Measurements from ENCODE around the gene SLC6A13. TPM values are rescaled to one million over a fixed set of nuclear protein-coding genes. Genes with fewer than 3 reads are reported as not detected.

Gene SLC6A13
- total and polyA plus RNA-seq, 7 donors: 0.07 to 1.6 (median 0.50) TPM; not detected in 1

DNA sequence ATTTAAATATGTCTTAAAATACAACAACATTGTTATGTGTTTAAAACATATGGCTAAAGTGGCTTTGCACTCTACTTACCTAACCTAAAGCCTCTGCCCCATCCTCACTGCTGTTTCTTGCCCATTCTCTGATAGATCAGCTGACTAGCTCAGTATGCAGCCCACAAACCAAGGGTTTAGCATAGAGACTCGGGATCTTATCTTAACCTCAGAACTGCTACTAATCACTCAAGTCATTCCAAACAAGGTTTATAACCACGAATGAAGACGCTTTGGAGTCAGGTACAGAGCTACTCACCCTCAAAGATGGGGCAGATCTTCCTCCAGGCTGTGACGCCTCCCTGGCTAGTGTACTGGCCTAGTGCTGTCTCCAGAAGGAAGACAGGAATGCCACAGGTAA, 19.3 kb downstream of the SLC6A13 start:
- H3K36me3 ChIP-seq (ENCODE audit: insufficient read depth in 1 of 2, low read depth in 1 of 2): no peaks in the 10 kb centered on the region
- H3K27ac ChIP-seq: no peak overlapping the region
- no peak for TF ChIP-seq CTCF (IDR thresholded peaks at IDR 0.05)
- intact Hi-C loops (cut with DNase I): no loop called here
- peaks cover 14% of the 10 kb centered on the region for H3K9me3 ChIP-seq
- H3K4me3 ChIP-seq: no peak overlapping the region
- H3K27me3 ChIP-seq (ENCODE audit: insufficient read depth in 3 of 3, low read length in 2 of 3): peaks cover 0 to 2% (median 0%) of the 10 kb centered on the region in 3 donors
- DNase-seq (no peak), ATAC-seq (no peak)
- H3K4me1 ChIP-seq: no peaks in the 10 kb centered on the region
- WGBS, 3 donors: 72 to 76% (median 75%) methylated on average over 4 of the region's 4 CpGs

GRCh38 chr12:242496-242895, 20.1 kb downstream of the SLC6A13 start:
- H3K4me3 ChIP-seq: no peak overlapping the region
- WGBS, 3 donors: 84 to 89% (median 87%) methylated on average over 15 of the region's 15 CpGs
- peaks cover 0 to 2% (median 0%) of the 10 kb centered on the region in 3 donors for H3K27me3 ChIP-seq (ENCODE audit: insufficient read depth in 3 of 3, low read length in 2 of 3)
- peaks cover 9% of the 10 kb centered on the region for H3K9me3 ChIP-seq
- intact Hi-C loops (cut with DNase I): no loop called here
- TF ChIP-seq CTCF (IDR thresholded peaks at IDR 0.05): no peak
- ATAC-seq (no peak), DNase-seq (no peak)
- H3K27ac ChIP-seq: no peak overlapping the region
- H3K36me3 ChIP-seq (ENCODE audit: insufficient read depth in 1 of 2, low read depth in 1 of 2): no peaks in the 10 kb centered on the region
- H3K4me1 ChIP-seq: no peaks in the 10 kb centered on the region

GRCh38 chr12:241266-241665, 21.4 kb downstream of the SLC6A13 start:
- 89 to 93% (median 92%) methylated on average over 9 of the region's 9 CpGs for WGBS, 3 donors
- no peak for TF ChIP-seq CTCF (IDR thresholded peaks at IDR 0.05)
- Histone ChIP-seq H3K9me3 (no peaks in the 10 kb centered on the region), H3K27me3 (ENCODE audit: insufficient read depth in 3 of 3, low read length in 2 of 3) (peaks cover 0 to 2% (median 0%) of the 10 kb centered on the region in 3 donors), H3K27ac (no peak overlapping the region), H3K4me1 (no peaks in the 10 kb centered on the region), H3K4me3 (no peak overlapping the region), H3K36me3 (ENCODE audit: insufficient read depth in 1 of 2, low read depth in 1 of 2) (no peaks in the 10 kb centered on the region)
- ATAC-seq (no peak), DNase-seq (no peak)
- intact Hi-C loops (cut with DNase I): no loop called here

GRCh38 chr12:240566-240965, 22.1 kb downstream of the SLC6A13 start:
- Histone ChIP-seq H3K27me3 (ENCODE audit: insufficient read depth in 3 of 3, low read length in 2 of 3) (peaks cover 0 to 2% (median 0%) of the 10 kb centered on the region in 3 donors), H3K9me3 (no peaks in the 10 kb centered on the region), H3K36me3 (ENCODE audit: insufficient read depth in 1 of 2, low read depth in 1 of 2) (no peaks in the 10 kb centered on the region), H3K4me3 (no peak overlapping the region), H3K27ac (no peak overlapping the region), H3K4me1 (no peaks in the 10 kb centered on the region)
- intact Hi-C loops (cut with DNase I): no loop called here
- no peak for DNase-seq
- no peak for TF ChIP-seq CTCF (IDR thresholded peaks at IDR 0.05)
- no peak for ATAC-seq
- 86 to 90% (median 88%) methylated on average over 9 of the region's 9 CpGs for WGBS, 3 donors

DNA sequence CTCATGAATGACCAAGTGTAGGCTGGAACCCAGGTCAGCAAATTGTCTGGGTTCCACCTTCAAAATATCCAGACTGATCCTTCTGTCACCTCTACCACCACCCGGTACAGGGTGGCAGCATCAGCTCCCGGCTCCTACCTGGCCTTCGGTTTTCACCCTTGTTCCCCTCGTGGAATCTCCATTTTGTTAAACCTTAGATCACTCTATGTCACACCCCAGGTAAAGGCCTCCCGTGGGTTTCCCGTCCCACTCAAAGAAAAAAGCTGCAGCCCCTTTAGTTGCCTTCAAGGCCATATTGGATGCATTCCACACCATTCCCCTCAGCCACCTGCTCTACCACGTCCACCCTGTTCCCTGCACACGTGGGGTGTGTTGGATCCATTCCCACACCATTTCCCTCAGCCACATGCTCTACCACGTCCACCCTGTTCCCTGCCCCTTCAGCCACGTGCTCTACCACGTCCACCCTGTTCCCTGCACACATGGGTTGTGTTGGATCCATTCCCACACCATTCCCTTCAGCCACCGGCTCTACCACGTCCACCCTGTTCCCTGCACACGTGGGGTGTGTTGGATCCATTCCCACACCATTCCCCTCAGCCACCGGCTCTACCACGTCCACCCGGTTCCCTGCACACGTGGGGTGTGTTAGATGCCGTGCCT, 23.8 kb downstream of the SLC6A13 start:
- no peak for ATAC-seq
- WGBS, 3 donors: 62 to 71% (median 62%) methylated on average over 18 to 19 of the region's 19 CpGs

More for the DNA sequence above, 23.8 kb downstream of the SLC6A13 start:
- TF ChIP-seq CTCF (IDR thresholded peaks at IDR 0.05): no peak
- H3K4me3 ChIP-seq: no peak overlapping the region
- no peaks in the 10 kb centered on the region for H3K9me3 ChIP-seq
- no peaks in the 10 kb centered on the region for H3K27me3 ChIP-seq (ENCODE audit: insufficient read depth in 3 of 3, low read length in 2 of 3)
- H3K27ac ChIP-seq: no peak overlapping the region
- H3K36me3 ChIP-seq (ENCODE audit: insufficient read depth in 1 of 2, low read depth in 1 of 2): no peaks in the 10 kb centered on the region
- peaks cover 1% of the 10 kb centered on the region for H3K4me1 ChIP-seq
- DNase-seq: no peak
- intact Hi-C loops (cut with DNase I): no loop called here
